HEK293 (cell line): ENCODE results near the gene ELL.

Experiments
- GLIS1 ChIP-seq: fragments of 450-650 bp; formaldehyde crosslinking; IDR thresholded peaks from 2 replicates; pipeline ENCODE4 v1.5.1; 2016; ENCODE audit warnings: missing biosample characterization, missing genetic modification characterization
- HOXC10 ChIP-seq: sonication (generic); formaldehyde crosslinking; IDR thresholded peaks from 2 replicates; pipeline ENCODE4 v1.8.1; 2023; ENCODE audit warnings: mild to moderate bottlenecking, missing genetic modification reagents
- HOXD13 ChIP-seq: sonication (generic); formaldehyde crosslinking; IDR thresholded peaks from 2 replicates; pipeline ENCODE4 v1.8.0; 2022; ENCODE audit warnings: missing genetic modification reagents, borderline replicate concordance
- IKZF3 ChIP-seq: fragments of 450-650 bp; IDR thresholded peaks from 2 replicates; pipeline ENCODE4 v1.5.0; 2018; ENCODE audit warnings: missing biosample characterization, mild to moderate bottlenecking, missing genetic modification characterization, moderate library complexity
- PRDM1 ChIP-seq: fragments of 450-650 bp; formaldehyde crosslinking; IDR thresholded peaks from 2 replicates; pipeline ENCODE4; 2016; ENCODE audit warnings: missing biosample characterization, missing genetic modification characterization
- SP7 ChIP-seq: fragments of 450-650 bp; formaldehyde crosslinking; IDR thresholded peaks from 2 replicates; pipeline ENCODE4 v1.5.1; 2016; ENCODE audit warnings: missing biosample characterization, missing genetic modification characterization
- ZNF133 ChIP-seq: fragments of 450-650 bp; formaldehyde crosslinking; IDR thresholded peaks from 2 replicates; pipeline ENCODE4 v1.5.1; 2016; ENCODE audit warnings: missing biosample characterization, missing genetic modification characterization
- ZNF19 ChIP-seq: fragments of 450-650 bp; formaldehyde crosslinking; IDR thresholded peaks from 2 replicates; pipeline ENCODE4; 2016; ENCODE audit warnings: missing biosample characterization, missing genetic modification characterization, low read depth
- ZNF248 ChIP-seq: fragments of 450-650 bp; formaldehyde crosslinking; IDR thresholded peaks from 2 replicates; pipeline ENCODE4 v1.5.1; 2017; ENCODE audit warnings: missing biosample characterization, missing genetic modification characterization
- ZNF274 ChIP-seq, 2 experiments: fragments of 200-500 bp in 1 of 2; fragments of 450-650 bp in 1 of 2; sonication (Bioruptor generic) in 1 of 2; formaldehyde crosslinking in 1 of 2; IDR thresholded peaks; 2 replicates each; pipeline versions ENCODE4 v1.5.1 to v1.6.1; 2014 to 2016; ENCODE audit warnings: borderline replicate concordance in 1 of 2, inconsistent platforms in 1 of 2, low read length in 1 of 2, missing biosample characterization in 1 of 2, missing genetic modification characterization in 1 of 2
- ZNF366 ChIP-seq: fragments of 450-650 bp; formaldehyde crosslinking; conservative IDR thresholded peaks from 2 replicates; pipeline ENCODE4 v1.5.1; 2016; ENCODE audit warnings: missing biosample characterization, missing genetic modification characterization
- ZNF416 ChIP-seq: fragments of 450-650 bp; formaldehyde crosslinking; IDR thresholded peaks from 2 replicates; pipeline ENCODE4 v1.5.1; 2016; ENCODE audit warnings: missing biosample characterization, missing genetic modification characterization
- ZNF654 ChIP-seq: fragments of 450-650 bp; formaldehyde crosslinking; IDR thresholded peaks from 2 replicates; pipeline ENCODE4 v1.5.1; 2016; ENCODE audit warnings: low read depth, missing biosample characterization, missing genetic modification characterization
- ZXDB ChIP-seq: fragments of 450-650 bp; formaldehyde crosslinking; IDR thresholded peaks from 2 replicates; pipeline ENCODE4 v1.5.1; 2016; ENCODE audit warnings: missing biosample characterization, missing genetic modification characterization
- TF ChIP-seq, protein P1 (sequence below): fragments of 450-650 bp; formaldehyde crosslinking; IDR thresholded peaks from 2 replicates; pipeline ENCODE4 v1.5.0; 2017; ENCODE audit warnings: missing biosample characterization, missing genetic modification characterization, borderline replicate concordance
- TF ChIP-seq, protein P2 (sequence below): fragments of 450-650 bp; formaldehyde crosslinking; IDR thresholded peaks from 2 replicates; pipeline ENCODE4 v1.5.1; 2016; ENCODE audit warnings: missing biosample characterization, missing genetic modification characterization
- TF ChIP-seq, protein P3 (sequence below): fragments of 450-650 bp; formaldehyde crosslinking; IDR thresholded peaks from 2 replicates; pipeline ENCODE4 v1.5.1; 2016; ENCODE audit warnings: missing biosample characterization, missing genetic modification characterization
- TF ChIP-seq, protein P4 (sequence below): fragments of 450-650 bp; formaldehyde crosslinking; IDR thresholded peaks from 2 replicates; pipeline ENCODE4 v1.5.1; 2017; ENCODE audit warnings: missing biosample characterization, missing genetic modification characterization
- TF ChIP-seq, protein P5 (sequence below): fragments of 450-650 bp; formaldehyde crosslinking; IDR thresholded peaks from 2 replicates; pipeline ENCODE4 v1.5.1; 2017; ENCODE audit warnings: missing biosample characterization, missing genetic modification characterization
- TF ChIP-seq, protein P6 (sequence below): fragments of 450-650 bp; formaldehyde crosslinking; IDR thresholded peaks from 2 replicates; pipeline ENCODE4 v1.5.1; 2016; ENCODE audit warnings: missing biosample characterization, missing genetic modification characterization
- TF ChIP-seq, protein P7 (sequence below): sonication (generic); formaldehyde crosslinking; IDR thresholded peaks from 2 replicates; pipeline ENCODE4 v1.8.1; 2022; ENCODE audit warnings: mild to moderate bottlenecking, moderate library complexity, missing genetic modification reagents
- TF ChIP-seq, protein P8 (sequence below): fragments of 450-650 bp; formaldehyde crosslinking; IDR thresholded peaks from 2 replicates; pipeline ENCODE4 v1.5.1; 2016; ENCODE audit warnings: missing biosample characterization, missing genetic modification characterization

The ELL gene

DNA sequence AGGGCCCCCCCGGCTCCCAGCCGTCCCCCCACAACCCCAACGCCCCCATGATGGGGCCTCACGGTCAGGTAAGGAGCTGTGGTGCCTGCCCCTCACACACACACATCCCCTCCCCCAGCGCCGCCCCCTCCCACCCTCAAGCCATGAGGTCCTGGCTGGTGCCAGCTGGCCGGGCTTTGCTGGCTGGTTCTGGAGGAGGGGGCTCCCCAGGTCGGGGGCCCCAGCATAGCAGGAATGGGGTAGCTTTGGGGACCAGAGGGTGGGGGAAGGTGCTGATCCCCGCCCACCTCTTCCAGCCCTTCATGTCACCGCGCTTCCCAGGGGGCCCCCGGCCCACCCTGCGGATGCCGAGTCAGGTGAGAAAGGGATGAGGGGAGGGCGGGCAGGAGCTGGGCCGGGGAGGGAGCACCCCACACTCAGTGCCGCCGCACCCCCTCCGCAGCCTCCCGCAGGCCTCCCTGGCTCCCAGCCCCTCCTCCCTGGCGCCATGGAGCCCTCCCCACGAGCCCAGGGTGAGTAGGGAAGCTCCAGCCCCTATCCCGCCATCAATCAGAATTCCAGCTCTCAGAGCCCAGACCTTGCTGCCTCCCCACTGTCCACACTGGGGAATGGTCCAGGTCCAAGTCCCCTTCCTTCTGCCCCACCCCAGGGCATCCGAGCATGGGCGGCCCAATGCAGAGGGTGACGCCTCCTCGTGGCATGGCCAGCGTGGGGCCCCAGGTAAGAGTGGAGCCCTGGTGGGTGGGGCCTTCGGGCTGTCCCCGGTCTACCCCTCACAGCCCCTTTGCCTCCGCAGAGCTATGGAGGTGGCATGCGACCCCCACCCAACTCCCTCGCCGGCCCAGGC lies 90.3 kb downstream of the ELL start (continued):
- TF ChIP-seq, protein P1, sequence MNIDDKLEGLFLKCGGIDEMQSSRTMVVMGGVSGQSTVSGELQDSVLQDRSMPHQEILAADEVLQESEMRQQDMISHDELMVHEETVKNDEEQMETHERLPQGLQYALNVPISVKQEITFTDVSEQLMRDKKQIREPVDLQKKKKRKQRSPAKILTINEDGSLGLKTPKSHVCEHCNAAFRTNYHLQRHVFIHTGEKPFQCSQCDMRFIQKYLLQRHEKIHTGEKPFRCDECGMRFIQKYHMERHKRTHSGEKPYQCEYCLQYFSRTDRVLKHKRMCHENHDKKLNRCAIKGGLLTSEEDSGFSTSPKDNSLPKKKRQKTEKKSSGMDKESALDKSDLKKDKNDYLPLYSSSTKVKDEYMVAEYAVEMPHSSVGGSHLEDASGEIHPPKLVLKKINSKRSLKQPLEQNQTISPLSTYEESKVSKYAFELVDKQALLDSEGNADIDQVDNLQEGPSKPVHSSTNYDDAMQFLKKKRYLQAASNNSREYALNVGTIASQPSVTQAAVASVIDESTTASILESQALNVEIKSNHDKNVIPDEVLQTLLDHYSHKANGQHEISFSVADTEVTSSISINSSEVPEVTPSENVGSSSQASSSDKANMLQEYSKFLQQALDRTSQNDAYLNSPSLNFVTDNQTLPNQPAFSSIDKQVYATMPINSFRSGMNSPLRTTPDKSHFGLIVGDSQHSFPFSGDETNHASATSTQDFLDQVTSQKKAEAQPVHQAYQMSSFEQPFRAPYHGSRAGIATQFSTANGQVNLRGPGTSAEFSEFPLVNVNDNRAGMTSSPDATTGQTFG (tag by site-specific recombination) = no peak
- TF ChIP-seq IKZF3 = peak; percentile 84
- TF ChIP-seq HOXC10 (CRISPR knock-in tag) = no peak
- no peak for TF ChIP-seq ZNF19 (tag by site-specific recombination)
- TF ChIP-seq, protein P2, sequence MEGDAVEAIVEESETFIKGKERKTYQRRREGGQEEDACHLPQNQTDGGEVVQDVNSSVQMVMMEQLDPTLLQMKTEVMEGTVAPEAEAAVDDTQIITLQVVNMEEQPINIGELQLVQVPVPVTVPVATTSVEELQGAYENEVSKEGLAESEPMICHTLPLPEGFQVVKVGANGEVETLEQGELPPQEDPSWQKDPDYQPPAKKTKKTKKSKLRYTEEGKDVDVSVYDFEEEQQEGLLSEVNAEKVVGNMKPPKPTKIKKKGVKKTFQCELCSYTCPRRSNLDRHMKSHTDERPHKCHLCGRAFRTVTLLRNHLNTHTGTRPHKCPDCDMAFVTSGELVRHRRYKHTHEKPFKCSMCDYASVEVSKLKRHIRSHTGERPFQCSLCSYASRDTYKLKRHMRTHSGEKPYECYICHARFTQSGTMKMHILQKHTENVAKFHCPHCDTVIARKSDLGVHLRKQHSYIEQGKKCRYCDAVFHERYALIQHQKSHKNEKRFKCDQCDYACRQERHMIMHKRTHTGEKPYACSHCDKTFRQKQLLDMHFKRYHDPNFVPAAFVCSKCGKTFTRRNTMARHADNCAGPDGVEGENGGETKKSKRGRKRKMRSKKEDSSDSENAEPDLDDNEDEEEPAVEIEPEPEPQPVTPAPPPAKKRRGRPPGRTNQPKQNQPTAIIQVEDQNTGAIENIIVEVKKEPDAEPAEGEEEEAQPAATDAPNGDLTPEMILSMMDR (tag by site-specific recombination) = no peak
- no peak for TF ChIP-seq ZNF274 (IDR thresholded peaks at IDR 0.05; ENCODE audit: low read length)
- TF ChIP-seq ZNF274 (tag by site-specific recombination; IDR thresholded peaks at IDR 0.05; ENCODE audit: borderline replicate concordance) = no peak
- TF ChIP-seq ZNF248 = no peak
- no peak for TF ChIP-seq ZNF366 (tag by site-specific recombination)
- TF ChIP-seq, protein P3, sequence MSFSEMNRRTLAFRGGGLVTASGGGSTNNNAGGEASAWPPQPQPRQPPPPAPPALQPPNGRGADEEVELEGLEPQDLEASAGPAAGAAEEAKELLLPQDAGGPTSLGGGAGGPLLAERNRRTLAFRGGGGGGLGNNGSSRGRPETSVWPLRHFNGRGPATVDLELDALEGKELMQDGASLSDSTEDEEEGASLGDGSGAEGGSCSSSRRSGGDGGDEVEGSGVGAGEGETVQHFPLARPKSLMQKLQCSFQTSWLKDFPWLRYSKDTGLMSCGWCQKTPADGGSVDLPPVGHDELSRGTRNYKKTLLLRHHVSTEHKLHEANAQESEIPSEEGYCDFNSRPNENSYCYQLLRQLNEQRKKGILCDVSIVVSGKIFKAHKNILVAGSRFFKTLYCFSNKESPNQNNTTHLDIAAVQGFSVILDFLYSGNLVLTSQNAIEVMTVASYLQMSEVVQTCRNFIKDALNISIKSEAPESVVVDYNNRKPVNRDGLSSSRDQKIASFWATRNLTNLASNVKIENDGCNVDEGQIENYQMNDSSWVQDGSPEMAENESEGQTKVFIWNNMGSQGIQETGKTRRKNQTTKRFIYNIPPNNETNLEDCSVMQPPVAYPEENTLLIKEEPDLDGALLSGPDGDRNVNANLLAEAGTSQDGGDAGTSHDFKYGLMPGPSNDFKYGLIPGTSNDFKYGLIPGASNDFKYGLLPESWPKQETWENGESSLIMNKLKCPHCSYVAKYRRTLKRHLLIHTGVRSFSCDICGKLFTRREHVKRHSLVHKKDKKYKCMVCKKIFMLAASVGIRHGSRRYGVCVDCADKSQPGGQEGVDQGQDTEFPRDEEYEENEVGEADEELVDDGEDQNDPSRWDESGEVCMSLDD (tag by site-specific recombination) = peak; percentile 57
- TF ChIP-seq HOXD13 (CRISPR knock-in tag) = no peak
- TF ChIP-seq, protein P4, sequence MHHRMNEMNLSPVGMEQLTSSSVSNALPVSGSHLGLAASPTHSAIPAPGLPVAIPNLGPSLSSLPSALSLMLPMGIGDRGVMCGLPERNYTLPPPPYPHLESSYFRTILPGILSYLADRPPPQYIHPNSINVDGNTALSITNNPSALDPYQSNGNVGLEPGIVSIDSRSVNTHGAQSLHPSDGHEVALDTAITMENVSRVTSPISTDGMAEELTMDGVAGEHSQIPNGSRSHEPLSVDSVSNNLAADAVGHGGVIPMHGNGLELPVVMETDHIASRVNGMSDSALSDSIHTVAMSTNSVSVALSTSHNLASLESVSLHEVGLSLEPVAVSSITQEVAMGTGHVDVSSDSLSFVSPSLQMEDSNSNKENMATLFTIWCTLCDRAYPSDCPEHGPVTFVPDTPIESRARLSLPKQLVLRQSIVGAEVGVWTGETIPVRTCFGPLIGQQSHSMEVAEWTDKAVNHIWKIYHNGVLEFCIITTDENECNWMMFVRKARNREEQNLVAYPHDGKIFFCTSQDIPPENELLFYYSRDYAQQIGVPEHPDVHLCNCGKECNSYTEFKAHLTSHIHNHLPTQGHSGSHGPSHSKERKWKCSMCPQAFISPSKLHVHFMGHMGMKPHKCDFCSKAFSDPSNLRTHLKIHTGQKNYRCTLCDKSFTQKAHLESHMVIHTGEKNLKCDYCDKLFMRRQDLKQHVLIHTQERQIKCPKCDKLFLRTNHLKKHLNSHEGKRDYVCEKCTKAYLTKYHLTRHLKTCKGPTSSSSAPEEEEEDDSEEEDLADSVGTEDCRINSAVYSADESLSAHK (tag by site-specific recombination) = no peak
- TF ChIP-seq ZNF654 = no peak
- peak; percentile 64 for TF ChIP-seq SP7 (tag by site-specific recombination)
- TF ChIP-seq ZNF133 (tag by site-specific recombination) = no peak
- peak; percentile 91 for TF ChIP-seq GLIS1
- TF ChIP-seq, protein P5, sequence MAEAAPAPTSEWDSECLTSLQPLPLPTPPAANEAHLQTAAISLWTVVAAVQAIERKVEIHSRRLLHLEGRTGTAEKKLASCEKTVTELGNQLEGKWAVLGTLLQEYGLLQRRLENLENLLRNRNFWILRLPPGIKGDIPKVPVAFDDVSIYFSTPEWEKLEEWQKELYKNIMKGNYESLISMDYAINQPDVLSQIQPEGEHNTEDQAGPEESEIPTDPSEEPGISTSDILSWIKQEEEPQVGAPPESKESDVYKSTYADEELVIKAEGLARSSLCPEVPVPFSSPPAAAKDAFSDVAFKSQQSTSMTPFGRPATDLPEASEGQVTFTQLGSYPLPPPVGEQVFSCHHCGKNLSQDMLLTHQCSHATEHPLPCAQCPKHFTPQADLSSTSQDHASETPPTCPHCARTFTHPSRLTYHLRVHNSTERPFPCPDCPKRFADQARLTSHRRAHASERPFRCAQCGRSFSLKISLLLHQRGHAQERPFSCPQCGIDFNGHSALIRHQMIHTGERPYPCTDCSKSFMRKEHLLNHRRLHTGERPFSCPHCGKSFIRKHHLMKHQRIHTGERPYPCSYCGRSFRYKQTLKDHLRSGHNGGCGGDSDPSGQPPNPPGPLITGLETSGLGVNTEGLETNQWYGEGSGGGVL (tag by site-specific recombination) = peak; percentile 45; the same call in 1 of the 2 replicates
- TF ChIP-seq, protein P6, sequence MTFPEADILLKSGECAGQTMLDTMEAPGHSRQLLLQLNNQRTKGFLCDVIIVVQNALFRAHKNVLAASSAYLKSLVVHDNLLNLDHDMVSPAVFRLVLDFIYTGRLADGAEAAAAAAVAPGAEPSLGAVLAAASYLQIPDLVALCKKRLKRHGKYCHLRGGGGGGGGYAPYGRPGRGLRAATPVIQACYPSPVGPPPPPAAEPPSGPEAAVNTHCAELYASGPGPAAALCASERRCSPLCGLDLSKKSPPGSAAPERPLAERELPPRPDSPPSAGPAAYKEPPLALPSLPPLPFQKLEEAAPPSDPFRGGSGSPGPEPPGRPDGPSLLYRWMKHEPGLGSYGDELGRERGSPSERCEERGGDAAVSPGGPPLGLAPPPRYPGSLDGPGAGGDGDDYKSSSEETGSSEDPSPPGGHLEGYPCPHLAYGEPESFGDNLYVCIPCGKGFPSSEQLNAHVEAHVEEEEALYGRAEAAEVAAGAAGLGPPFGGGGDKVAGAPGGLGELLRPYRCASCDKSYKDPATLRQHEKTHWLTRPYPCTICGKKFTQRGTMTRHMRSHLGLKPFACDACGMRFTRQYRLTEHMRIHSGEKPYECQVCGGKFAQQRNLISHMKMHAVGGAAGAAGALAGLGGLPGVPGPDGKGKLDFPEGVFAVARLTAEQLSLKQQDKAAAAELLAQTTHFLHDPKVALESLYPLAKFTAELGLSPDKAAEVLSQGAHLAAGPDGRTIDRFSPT (tag by site-specific recombination) = peak; percentile 83
- no peak for TF ChIP-seq PRDM1 (tag by site-specific recombination)
- TF ChIP-seq, protein P7, sequence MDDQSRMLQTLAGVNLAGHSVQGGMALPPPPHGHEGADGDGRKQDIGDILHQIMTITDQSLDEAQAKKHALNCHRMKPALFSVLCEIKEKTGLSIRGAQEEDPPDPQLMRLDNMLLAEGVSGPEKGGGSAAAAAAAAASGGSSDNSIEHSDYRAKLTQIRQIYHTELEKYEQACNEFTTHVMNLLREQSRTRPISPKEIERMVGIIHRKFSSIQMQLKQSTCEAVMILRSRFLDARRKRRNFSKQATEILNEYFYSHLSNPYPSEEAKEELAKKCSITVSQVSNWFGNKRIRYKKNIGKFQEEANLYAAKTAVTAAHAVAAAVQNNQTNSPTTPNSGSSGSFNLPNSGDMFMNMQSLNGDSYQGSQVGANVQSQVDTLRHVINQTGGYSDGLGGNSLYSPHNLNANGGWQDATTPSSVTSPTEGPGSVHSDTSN = no peak
- no peak for TF ChIP-seq ZNF416 (tag by site-specific recombination)
- TF ChIP-seq, protein P8, sequence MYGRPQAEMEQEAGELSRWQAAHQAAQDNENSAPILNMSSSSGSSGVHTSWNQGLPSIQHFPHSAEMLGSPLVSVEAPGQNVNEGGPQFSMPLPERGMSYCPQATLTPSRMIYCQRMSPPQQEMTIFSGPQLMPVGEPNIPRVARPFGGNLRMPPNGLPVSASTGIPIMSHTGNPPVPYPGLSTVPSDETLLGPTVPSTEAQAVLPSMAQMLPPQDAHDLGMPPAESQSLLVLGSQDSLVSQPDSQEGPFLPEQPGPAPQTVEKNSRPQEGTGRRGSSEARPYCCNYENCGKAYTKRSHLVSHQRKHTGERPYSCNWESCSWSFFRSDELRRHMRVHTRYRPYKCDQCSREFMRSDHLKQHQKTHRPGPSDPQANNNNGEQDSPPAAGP = peak; percentile 83
- TF ChIP-seq ZXDB = peak; percentile 34; the same call in 1 of the 2 replicates
